ENCODE measurements around the gene RNASE4. TPM values are rescaled to one million over a fixed set of nuclear protein-coding genes. Genes with fewer than 3 reads are reported as not detected.
A peak's percentile ranks its signal among the peaks of the same experiment; 100 is the strongest.

Gene RNASE4
- total and polyA plus RNA-seq, 5 donors from 2014 or later: 0.17 to 4.1 (median 2.3) TPM

DNA sequence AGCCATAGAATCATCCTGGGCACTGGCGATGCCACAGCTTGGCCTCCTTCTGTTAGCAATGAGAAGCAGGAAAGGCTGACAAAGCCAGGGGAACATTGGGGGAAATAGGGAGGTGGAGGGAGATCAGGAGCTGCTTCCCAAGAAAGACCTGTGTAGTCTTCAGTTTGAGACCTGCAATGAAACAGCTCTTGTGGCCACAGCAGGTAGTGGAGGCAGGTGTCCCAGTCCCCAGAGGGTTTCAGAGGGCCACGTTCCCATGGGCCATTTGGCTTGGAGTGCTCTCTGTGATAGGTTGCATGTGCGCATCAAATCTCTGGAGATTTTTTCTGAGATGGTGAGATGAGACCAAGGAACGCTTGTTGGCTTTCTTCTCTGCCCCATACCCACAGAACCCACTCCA is 28.5 kb upstream of the RNASE4 start:
- H3K9me3 Mint-ChIP-seq: no peaks in the 10 kb centered on the region
- Histone ChIP-seq H3K9me3 (ENCODE audit: control insufficient read depth in 2 of 2, low read length in 2 of 2) (no peaks in the 10 kb centered on the region), H3K27me3 (ENCODE audit: control insufficient read depth, insufficient read depth, low read length) (peaks cover 54% of the 10 kb centered on the region), H3K4me3 (ENCODE audit: low read depth, low read length) (no peak overlapping the region), H3K36me3 (ENCODE audit: control insufficient read depth, insufficient read depth, low read length) (no peaks in the 10 kb centered on the region), H3K4me1 (ENCODE audit: control insufficient read depth, insufficient read depth, low read length, poor library complexity, severe bottlenecking) (peaks cover 11% of the 10 kb centered on the region), H3K27ac (ENCODE audit: insufficient read depth, low read length, poor library complexity, severe bottlenecking) (no peak overlapping the region)
- H3K4me3 Mint-ChIP-seq: no peak overlapping the region
- H3K27me3 Mint-ChIP-seq: peaks cover 82% of the 10 kb centered on the region
- H3K36me3 Mint-ChIP-seq: peaks cover 2% of the 10 kb centered on the region
- no peak overlapping the region for H3K27ac Mint-ChIP-seq
- no peak for ATAC-seq (ENCODE audit: low read depth in 2 of 2)
- peaks cover 8 to 38% (median 15%) of the 10 kb centered on the region in 4 donors for H3K4me1 Mint-ChIP-seq
- DNase-seq: no peak

DNA sequence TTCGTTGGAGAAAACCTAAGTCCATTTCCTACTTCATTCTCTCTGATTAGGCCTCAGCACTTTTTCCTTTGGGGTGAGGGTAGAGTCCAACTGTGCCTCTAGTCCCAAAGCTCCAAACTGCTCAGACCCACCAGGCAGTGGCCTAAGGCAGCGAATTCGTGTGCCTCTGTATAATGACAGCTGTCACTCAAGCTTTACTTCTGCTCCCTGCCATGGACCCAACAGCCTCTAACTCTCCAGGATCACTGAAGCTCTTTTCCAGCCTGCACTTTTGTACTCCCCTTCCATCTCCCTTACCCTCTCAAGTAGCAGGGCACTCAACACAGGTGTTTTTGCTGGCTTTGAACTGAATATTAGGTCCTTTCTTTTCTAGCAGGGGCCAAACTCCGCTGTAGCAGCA is 28.1 kb upstream of the RNASE4 start:
- DNase-seq (no peak), ATAC-seq (ENCODE audit: low read depth in 2 of 2) (no peak)
- Mint-ChIP-seq H3K27ac (no peak overlapping the region), H3K9me3 (no peaks in the 10 kb centered on the region), H3K4me3 (no peak overlapping the region), H3K27me3 (peaks cover 79% of the 10 kb centered on the region), H3K36me3 (peaks cover 2% of the 10 kb centered on the region), H3K4me1 (peaks cover 7 to 38% (median 15%) of the 10 kb centered on the region in 4 donors)
- Histone ChIP-seq H3K36me3 (ENCODE audit: control insufficient read depth, insufficient read depth, low read length) (no peaks in the 10 kb centered on the region), H3K27me3 (ENCODE audit: control insufficient read depth, insufficient read depth, low read length) (peaks cover 52% of the 10 kb centered on the region), H3K27ac (ENCODE audit: insufficient read depth, low read length, poor library complexity, severe bottlenecking) (no peak overlapping the region), H3K4me1 (ENCODE audit: control insufficient read depth, insufficient read depth, low read length, poor library complexity, severe bottlenecking) (peaks cover 11% of the 10 kb centered on the region), H3K9me3 (ENCODE audit: control insufficient read depth in 2 of 2, low read length in 2 of 2) (no peaks in the 10 kb centered on the region), H3K4me3 (ENCODE audit: low read depth, low read length) (no peak overlapping the region)

DNA sequence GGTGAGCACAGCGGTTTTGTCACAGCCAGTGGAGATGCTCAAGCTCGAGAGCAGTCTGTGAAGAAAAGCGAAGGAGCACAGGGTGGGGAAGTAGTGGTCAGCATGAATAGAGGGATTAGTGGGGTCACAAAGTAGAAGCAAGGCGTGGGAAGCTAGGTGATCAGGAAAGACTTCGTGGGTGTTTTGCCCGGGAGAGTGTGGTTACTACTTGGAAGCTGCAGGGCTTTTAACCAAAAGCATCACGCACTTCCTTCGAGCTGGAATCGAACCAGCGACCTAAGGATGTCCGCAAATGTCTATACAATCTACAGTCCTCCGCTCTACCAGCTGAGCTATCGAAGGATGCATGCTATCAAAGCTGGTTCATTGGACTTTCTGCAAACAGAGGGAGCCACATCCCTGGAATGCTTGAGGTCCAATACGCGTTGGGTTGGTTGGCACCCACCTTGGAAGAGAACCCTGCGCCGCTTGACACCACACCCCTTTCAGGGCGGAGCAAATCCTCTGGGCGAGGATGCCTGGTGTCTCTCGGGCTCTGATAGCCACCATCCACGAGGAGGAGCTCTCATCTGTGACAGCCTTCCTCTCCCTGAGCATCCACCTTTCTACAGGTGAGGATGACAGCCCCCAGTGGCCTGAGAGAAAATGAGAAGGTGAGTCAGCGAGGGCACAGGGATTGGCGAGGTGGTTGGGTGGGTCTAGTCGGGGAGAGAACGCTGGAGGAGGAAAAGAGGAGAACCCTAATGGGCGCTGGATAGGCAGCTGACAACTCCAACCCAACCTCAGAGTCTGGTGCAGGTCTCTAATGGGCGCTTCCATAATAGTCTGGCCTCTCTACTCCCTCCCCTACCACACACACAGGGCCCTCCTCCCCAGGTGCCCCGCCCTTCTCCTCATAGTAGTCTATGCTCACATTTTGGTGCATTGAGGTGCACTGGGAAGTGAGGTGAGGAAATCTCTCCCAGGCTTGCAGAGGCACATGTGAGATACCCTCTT is 26.8 kb upstream of the RNASE4 start:
- peaks cover 81% of the 10 kb centered on the region for H3K27me3 Mint-ChIP-seq
- H3K27ac ChIP-seq (ENCODE audit: insufficient read depth, low read length, poor library complexity, severe bottlenecking): no peak overlapping the region
- peaks cover 2% of the 10 kb centered on the region for H3K36me3 Mint-ChIP-seq
- H3K27me3 ChIP-seq (ENCODE audit: control insufficient read depth, insufficient read depth, low read length): peaks cover 41% of the 10 kb centered on the region
- no peaks in the 10 kb centered on the region for H3K9me3 ChIP-seq (ENCODE audit: control insufficient read depth in 2 of 2, low read length in 2 of 2)
- DNase-seq: peak in 2 of 3 donors; percentile 20 to 37
- peaks cover 12% of the 10 kb centered on the region for H3K4me1 ChIP-seq (ENCODE audit: control insufficient read depth, insufficient read depth, low read length, poor library complexity, severe bottlenecking)
- H3K4me1 Mint-ChIP-seq: peaks cover 3 to 39% (median 18%) of the 10 kb centered on the region in 4 donors
- H3K9me3 Mint-ChIP-seq: no peaks in the 10 kb centered on the region
- peak overlapping the region in 1 of 3 donors; percentile 2 for H3K27ac Mint-ChIP-seq
- peak overlapping the region in 1 of 4 donors; percentile 24 for H3K4me3 Mint-ChIP-seq
- no peak overlapping the region for H3K4me3 ChIP-seq (ENCODE audit: low read depth, low read length)
- ATAC-seq (ENCODE audit: low read depth in 2 of 2): peak; percentile 29 to 55
- H3K36me3 ChIP-seq (ENCODE audit: control insufficient read depth, insufficient read depth, low read length): no peaks in the 10 kb centered on the region

DNA sequence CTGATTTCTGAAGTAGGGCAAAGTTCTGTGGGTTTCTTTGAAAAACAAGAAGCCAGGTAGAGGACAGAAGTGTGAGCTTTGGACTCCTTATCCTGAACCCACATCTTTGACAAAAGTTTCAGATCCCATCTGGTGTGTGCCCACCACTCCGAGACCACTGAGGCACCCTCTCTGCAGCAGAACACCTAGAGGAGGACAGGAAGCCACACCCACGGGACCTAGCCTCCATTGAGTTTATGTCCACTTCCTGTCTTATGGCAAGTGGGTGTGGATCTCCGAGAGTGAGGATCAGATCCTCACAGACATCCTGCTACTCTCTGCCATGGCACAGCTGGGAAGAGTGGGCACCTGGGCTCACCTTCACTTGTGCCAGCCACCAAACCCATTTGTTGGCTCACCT is 26.1 kb upstream of the RNASE4 start:
- no peaks in the 10 kb centered on the region for H3K9me3 Mint-ChIP-seq
- H3K27me3 Mint-ChIP-seq: peaks cover 78% of the 10 kb centered on the region
- H3K27ac ChIP-seq (ENCODE audit: insufficient read depth, low read length, poor library complexity, severe bottlenecking): no peak overlapping the region

DNA sequence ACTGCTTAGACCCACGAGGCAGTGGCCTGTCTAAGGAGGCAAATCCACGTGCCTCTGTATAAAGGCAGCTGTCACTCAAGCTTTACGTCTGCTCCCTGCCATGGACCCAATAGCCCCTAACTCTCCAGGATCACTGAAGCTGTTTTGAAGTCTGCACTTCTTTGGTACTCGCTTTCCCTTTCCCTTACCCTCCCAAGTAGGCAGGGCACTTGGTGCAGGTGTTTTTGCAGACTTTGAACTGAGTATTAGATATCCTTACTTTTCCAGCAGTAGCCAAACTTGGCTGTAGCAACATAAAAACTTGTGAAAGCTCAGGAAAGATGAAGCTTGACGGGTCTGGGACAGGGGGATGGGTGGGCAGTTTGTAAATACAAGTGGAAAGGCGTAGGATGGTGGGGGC is 25.0 kb upstream of the RNASE4 start:
- Histone ChIP-seq H3K9me3 (ENCODE audit: control insufficient read depth in 2 of 2, low read length in 2 of 2) (no peaks in the 10 kb centered on the region), H3K4me1 (ENCODE audit: control insufficient read depth, insufficient read depth, low read length, poor library complexity, severe bottlenecking) (peaks cover 14% of the 10 kb centered on the region), H3K27me3 (ENCODE audit: control insufficient read depth, insufficient read depth, low read length) (peaks cover 28% of the 10 kb centered on the region), H3K27ac (ENCODE audit: insufficient read depth, low read length, poor library complexity, severe bottlenecking) (no peak overlapping the region), H3K4me3 (ENCODE audit: low read depth, low read length) (no peak overlapping the region), H3K36me3 (ENCODE audit: control insufficient read depth, insufficient read depth, low read length) (no peaks in the 10 kb centered on the region)
- Mint-ChIP-seq H3K27ac (no peak overlapping the region), H3K27me3 (peaks cover 70% of the 10 kb centered on the region), H3K4me1 (peaks cover 1 to 37% (median 17%) of the 10 kb centered on the region in 4 donors), H3K4me3 (no peak overlapping the region), H3K36me3 (peaks cover under 1% of the 10 kb centered on the region), H3K9me3 (no peaks in the 10 kb centered on the region)
- ATAC-seq (ENCODE audit: low read depth in 2 of 2) (no peak), DNase-seq (no peak)

More for the DNA sequence above, 26.1 kb upstream of the RNASE4 start:
- no peaks in the 10 kb centered on the region for H3K9me3 ChIP-seq (ENCODE audit: control insufficient read depth in 2 of 2, low read length in 2 of 2)
- H3K4me3 ChIP-seq (ENCODE audit: low read depth, low read length): no peak overlapping the region
- peaks cover 2% of the 10 kb centered on the region for H3K36me3 Mint-ChIP-seq
- ATAC-seq (ENCODE audit: low read depth in 2 of 2) (no peak), DNase-seq (peak in 1 of 3 donors; percentile 17)
- H3K27ac Mint-ChIP-seq: no peak overlapping the region
- no peaks in the 10 kb centered on the region for H3K36me3 ChIP-seq (ENCODE audit: control insufficient read depth, insufficient read depth, low read length)
- peaks cover 3 to 40% (median 19%) of the 10 kb centered on the region in 4 donors for H3K4me1 Mint-ChIP-seq
- peaks cover 35% of the 10 kb centered on the region for H3K27me3 ChIP-seq (ENCODE audit: control insufficient read depth, insufficient read depth, low read length)
- peaks cover 13% of the 10 kb centered on the region for H3K4me1 ChIP-seq (ENCODE audit: control insufficient read depth, insufficient read depth, low read length, poor library complexity, severe bottlenecking)
- no peak overlapping the region for H3K4me3 Mint-ChIP-seq

DNA sequence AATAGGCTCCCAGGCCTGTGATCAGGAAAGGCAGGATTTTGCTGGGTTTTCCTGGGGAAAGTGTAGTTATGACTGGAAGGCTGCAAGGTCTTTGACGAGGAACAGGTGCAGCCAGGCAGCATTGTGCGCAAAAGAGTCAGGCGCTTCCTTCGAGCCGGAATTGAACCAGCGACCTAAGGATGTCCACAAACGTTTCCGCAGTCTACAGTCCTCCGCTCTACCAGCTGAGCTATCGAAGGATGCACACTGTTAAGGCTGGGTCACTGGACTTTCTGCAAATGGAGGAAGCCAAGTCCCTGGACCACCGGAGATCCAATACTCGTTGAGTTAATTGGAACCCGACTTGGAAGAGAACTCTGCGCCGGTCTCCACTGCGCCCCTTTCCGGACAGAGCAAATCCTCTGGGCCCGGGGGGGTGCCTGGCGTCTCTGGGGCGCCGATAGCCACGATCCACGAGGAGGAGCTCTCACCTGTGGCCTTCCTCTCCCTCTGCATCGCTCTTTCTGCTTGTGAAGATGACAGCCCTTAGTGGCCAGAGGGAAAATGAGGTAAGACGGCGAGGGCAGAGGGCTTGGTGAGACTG is 24.5 kb upstream of the RNASE4 start:
- Histone ChIP-seq H3K4me3 (ENCODE audit: low read depth, low read length) (no peak overlapping the region), H3K27ac (ENCODE audit: insufficient read depth, low read length, poor library complexity, severe bottlenecking) (no peak overlapping the region), H3K9me3 (ENCODE audit: control insufficient read depth in 2 of 2, low read length in 2 of 2) (no peaks in the 10 kb centered on the region), H3K4me1 (ENCODE audit: control insufficient read depth, insufficient read depth, low read length, poor library complexity, severe bottlenecking) (peaks cover 14% of the 10 kb centered on the region), H3K36me3 (ENCODE audit: control insufficient read depth, insufficient read depth, low read length) (no peaks in the 10 kb centered on the region), H3K27me3 (ENCODE audit: control insufficient read depth, insufficient read depth, low read length) (peaks cover 28% of the 10 kb centered on the region)
- DNase-seq: no peak
- no peak overlapping the region for H3K4me3 Mint-ChIP-seq
- H3K27me3 Mint-ChIP-seq: peaks cover 66% of the 10 kb centered on the region
- H3K27ac Mint-ChIP-seq: no peak overlapping the region
- no peaks in the 10 kb centered on the region for H3K36me3 Mint-ChIP-seq
- peaks cover 0 to 36% (median 16%) of the 10 kb centered on the region in 4 donors for H3K4me1 Mint-ChIP-seq
- H3K9me3 Mint-ChIP-seq: no peaks in the 10 kb centered on the region
- no peak for ATAC-seq (ENCODE audit: low read depth in 2 of 2)

DNA sequence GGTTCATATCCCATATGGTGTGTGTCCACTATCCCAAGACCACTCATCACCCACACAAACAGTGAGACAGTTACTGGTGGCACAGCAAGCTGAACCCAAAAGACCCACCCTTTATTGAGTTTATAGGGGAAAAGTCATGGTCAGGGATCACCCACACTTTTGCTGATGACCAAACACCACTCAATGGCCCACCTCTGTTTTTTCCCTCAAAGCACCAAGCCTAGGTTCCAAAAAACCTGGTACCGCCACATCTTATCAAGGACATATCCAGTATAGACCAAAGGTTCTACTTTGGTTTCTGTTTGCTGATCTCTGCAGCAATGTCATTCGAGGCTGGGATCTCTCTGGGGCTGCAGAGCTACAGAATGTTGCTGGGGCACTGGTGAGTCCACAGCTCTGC is 23.2 kb upstream of the RNASE4 start:
- H3K27ac Mint-ChIP-seq: no peak overlapping the region
- no peaks in the 10 kb centered on the region for H3K36me3 ChIP-seq (ENCODE audit: control insufficient read depth, insufficient read depth, low read length)
- peaks cover 58% of the 10 kb centered on the region for H3K27me3 Mint-ChIP-seq
- no peak overlapping the region for H3K4me3 ChIP-seq (ENCODE audit: low read depth, low read length)
- H3K9me3 Mint-ChIP-seq: no peaks in the 10 kb centered on the region
- peaks cover 0 to 36% (median 16%) of the 10 kb centered on the region in 4 donors for H3K4me1 Mint-ChIP-seq
- no peaks in the 10 kb centered on the region for H3K9me3 ChIP-seq (ENCODE audit: control insufficient read depth in 2 of 2, low read length in 2 of 2)
- H3K36me3 Mint-ChIP-seq: no peaks in the 10 kb centered on the region
- peak overlapping the region in 1 of 4 donors; percentile 26 for H3K4me3 Mint-ChIP-seq
- H3K27me3 ChIP-seq (ENCODE audit: control insufficient read depth, insufficient read depth, low read length): peaks cover 19% of the 10 kb centered on the region
- no peak for DNase-seq
- ATAC-seq (ENCODE audit: low read depth in 2 of 2): no peak
- H3K4me1 ChIP-seq (ENCODE audit: control insufficient read depth, insufficient read depth, low read length, poor library complexity, severe bottlenecking): peaks cover 14% of the 10 kb centered on the region
- no peak overlapping the region for H3K27ac ChIP-seq (ENCODE audit: insufficient read depth, low read length, poor library complexity, severe bottlenecking)
